Peyer's patch (tissue), 4 donors: ENCODE data around the gene SNAPIN. TPM values are rescaled to one million over a fixed set of nuclear protein-coding genes. Genes with fewer than 3 reads are reported as not detected.
A peak's percentile ranks its signal among the peaks of the same experiment; 100 is the strongest.

ENCODE experiments used
- DNase-seq, 3 donors: peaks; one replicate each; pipeline ENCODE4 v3.0.0-alpha.2; 2017 to 2019
- H3K27ac ChIP-seq, 4 donors: fragments of 200-600 bp; sonication (generic); one replicate each; pipeline ENCODE4 v1.5.1; 2016 to 2019
- H3K27me3 ChIP-seq, 2 donors: fragments of 200-600 bp; sonication (generic); one replicate each; pipeline ENCODE4 v1.5.1; 2019
- H3K36me3 ChIP-seq, 3 donors: fragments of 200-600 bp; sonication (generic); one replicate each; pipeline ENCODE4 v1.5.1; 2016 to 2019
- H3K4me1 ChIP-seq, 4 donors: fragments of 200-600 bp; sonication (generic); one replicate each; pipeline ENCODE4 v1.5.1; 2016 to 2019
- H3K4me3 ChIP-seq, 4 donors: fragments of 200-600 bp; sonication (generic); 1 replicate in 3 of 4; 2 replicates in 1 of 4; pipeline ENCODE4 v1.5.1; 2016 to 2019; ENCODE audit warnings: mild to moderate bottlenecking in 1 of 4
- H3K9me3 ChIP-seq, 4 donors: fragments of 200-600 bp; sonication (generic); one replicate each; pipeline ENCODE4 v1.5.1; 2016 to 2019; ENCODE audit warnings: mild to moderate bottlenecking in 1 of 4
- CTCF ChIP-seq, 6 experiments: fragments of 450-650 bp in 4 of 6; fragments of 200-600 bp in 2 of 6; sonication (generic) in 1 of 6; IDR thresholded peaks; one replicate each; pipeline ENCODE4 v1.5.1; 2017 to 2019; ENCODE audit warnings: antibody characterized with exemption in 6 of 6, mild to moderate bottlenecking in 3 of 6, moderate library complexity in 1 of 6
- POLR2A ChIP-seq, 2 donors: fragments of 450-650 bp; IDR thresholded peaks; one replicate each; pipeline ENCODE4 v1.5.1; 2017; ENCODE audit warnings: antibody characterized with exemption in 2 of 2, mild to moderate bottlenecking in 2 of 2, moderate library complexity in 2 of 2
- total RNA-seq, 4 donors: library from RNA; depleted of rRNA; stranded (reverse); fragments of >200 nt; gene quantifications; one replicate each; pipeline ENCODE4 v1.1.0, GENCODE V29; 2016

SNAPIN gene
- total RNA-seq, result 10 to 100 TPM; 15.4 to 29.7 (median 28.1) TPM

GRCh38 chr1:153658400-153659174 lies at the start of gene SNAPIN:
Gene SNAPIN (plus strand): TSS chr1:153658703. CDS start chr1:153658744, 41 bp downstream.
- H3K27ac ChIP-seq, result peak within 1 kb of the TSS; percentile 89 to 96 (median 95)
- TF ChIP-seq CTCF (IDR thresholded peaks at IDR 0.05) (peak in 4 of 6 experiments; percentile 7 to 33 (median 24)), POLR2A (IDR thresholded peaks at IDR 0.05) (peak; percentile 54 to 60)
- peak within 1 kb of the TSS; percentile 68 to 89 (median 80) for H3K4me3 ChIP-seq
- H3K36me3 ChIP-seq, result peaks cover 0 to 31% (median 0%) of the 10 kb centered on the region in 3 donors
- H3K9me3 ChIP-seq, result no peaks in the 10 kb centered on the region
- DNase-seq, result peak; percentile 93 to 96 (median 95)
- H3K27me3 ChIP-seq, result no peaks in the 10 kb centered on the region
- peaks cover 0 to 9% (median 0%) of the 10 kb centered on the region in 4 donors for H3K4me1 ChIP-seq

- peak overlapping the region; percentile 46 to 100 (median 91) for H3K27ac ChIP-seq
- DNase-seq, result peak in 2 of 3 donors; percentile 90 to 94
- H3K9me3 ChIP-seq, result no peaks in the 10 kb centered on the region
- peak overlapping the region in 3 of 4 donors; percentile 9 to 52 (median 49) for H3K4me3 ChIP-seq
- H3K4me1 ChIP-seq, result peaks cover 0 to 49% (median 0%) of the 10 kb centered on the region in 4 donors
- no peak for TF ChIP-seq CTCF (IDR thresholded peaks at IDR 0.05)
- TF ChIP-seq POLR2A (IDR thresholded peaks at IDR 0.05), result peak; percentile 42 to 87
- peaks cover 0 to 21% (median 0%) of the 10 kb centered on the region in 3 donors for H3K36me3 ChIP-seq
- H3K27me3 ChIP-seq, result no peaks in the 10 kb centered on the region
These were observed 49.5 kb upstream of the SNAPIN start for GRCh38 chr1:153608742-153609584.

- no peak for DNase-seq
These were observed 49.0 kb upstream of the SNAPIN start for GRCh38 chr1:153609585-153609907.

GRCh38 chr1:153610334-153610733 lies 48.2 kb upstream of the SNAPIN start:
- H3K4me1 ChIP-seq, result peaks cover 0 to 55% (median 0%) of the 10 kb centered on the region in 4 donors
- H3K27ac ChIP-seq, result peak overlapping the region in 3 of 4 donors; percentile 85 to 100 (median 97)
- TF ChIP-seq POLR2A (IDR thresholded peaks at IDR 0.05) (peak in 1 of 2 donors; percentile 36), CTCF (IDR thresholded peaks at IDR 0.05) (no peak)
- H3K9me3 ChIP-seq, result no peaks in the 10 kb centered on the region
- DNase-seq, result peak in 1 of 3 donors; percentile 53
- peaks cover 0 to 21% (median 0%) of the 10 kb centered on the region in 3 donors for H3K36me3 ChIP-seq
- H3K27me3 ChIP-seq, result no peaks in the 10 kb centered on the region
- peak overlapping the region in 2 of 4 donors; percentile 64 to 76 for H3K4me3 ChIP-seq

More at GRCh38 chr1:153609585-153609907, 49.0 kb upstream of the SNAPIN start:
- Histone ChIP-seq H3K4me1 (peaks cover 0 to 51% (median 0%) of the 10 kb centered on the region in 4 donors), H3K9me3 (no peaks in the 10 kb centered on the region), H3K36me3 (peaks cover 0 to 21% (median 0%) of the 10 kb centered on the region in 3 donors), H3K4me3 (peak overlapping the region in 2 of 4 donors; percentile 49 to 52), H3K27me3 (no peaks in the 10 kb centered on the region), H3K27ac (peak overlapping the region in 3 of 4 donors; percentile 85 to 100 (median 97))
- TF ChIP-seq POLR2A (IDR thresholded peaks at IDR 0.05), result no peak
- TF ChIP-seq CTCF (IDR thresholded peaks at IDR 0.05), result no peak

GRCh38 chr1:153610811-153611301 lies 47.6 kb upstream of the SNAPIN start:
- DNase-seq, result no peak
- TF ChIP-seq POLR2A (IDR thresholded peaks at IDR 0.05) (no peak), CTCF (IDR thresholded peaks at IDR 0.05) (no peak)
- peak overlapping the region in 2 of 4 donors; percentile 64 to 76 for H3K4me3 ChIP-seq
- H3K4me1 ChIP-seq, result peaks cover 0 to 55% (median 0%) of the 10 kb centered on the region in 4 donors
- no peaks in the 10 kb centered on the region for H3K9me3 ChIP-seq
- peak overlapping the region; percentile 1 to 100 (median 91) for H3K27ac ChIP-seq
- peaks cover 0 to 17% (median 0%) of the 10 kb centered on the region in 3 donors for H3K36me3 ChIP-seq
- no peaks in the 10 kb centered on the region for H3K27me3 ChIP-seq
